SK-N-SH treated with all-trans-retinoic acid at 6 μM for 48 hours (cell line): ENCODE measurements around the gene FBLN2.

Experiments used
- ATAC-seq: fragments of 200-7000 bp; cut with Tn5 transposase; 3 replicates; pipeline ENCODE4 v1.9.1; 2020; ENCODE audit warnings: mild to moderate bottlenecking, moderate library complexity
- ARNTL ChIP-seq: fragments of 450-650 bp; formaldehyde crosslinking; IDR thresholded peaks from 2 replicates; pipeline ENCODE4 v1.5.0; 2020; ENCODE audit warnings: low read depth, mild to moderate bottlenecking, moderate library complexity, borderline replicate concordance
- BACH2 ChIP-seq: fragments of 250-450 bp; sonication (Bioruptor Pico); IDR thresholded peaks from 2 replicates; pipeline ENCODE4 v1.9.0; 2021; ENCODE audit warnings: mild to moderate bottlenecking, borderline replicate concordance
- ESRRG ChIP-seq: fragments of 250-450 bp; sonication (Bioruptor Pico); IDR thresholded peaks from 2 replicates; pipeline ENCODE4 v1.6.1; 2021; ENCODE audit warnings: mild to moderate bottlenecking
- GLIS3 ChIP-seq: fragments of 250-450 bp; sonication (Bioruptor Pico); IDR thresholded peaks from 2 replicates; pipeline ENCODE4 v1.5.0; 2020; ENCODE audit warnings: mild to moderate bottlenecking, moderate library complexity
- ISL1 ChIP-seq: fragments of 250-450 bp; sonication (Bioruptor Pico); IDR thresholded peaks from 2 replicates; pipeline ENCODE4 v2.1.2; 2022; ENCODE audit warnings: mild to moderate bottlenecking, moderate library complexity
- OSR1 ChIP-seq: fragments of 250-450 bp; sonication (Bioruptor Pico); IDR thresholded peaks from 2 replicates; pipeline ENCODE4 v1.8.0; 2022; ENCODE audit warnings: moderate library complexity, mild to moderate bottlenecking, inconsistent platforms
- PATZ1 ChIP-seq: fragments of 250-450 bp; sonication (Bioruptor Pico); IDR thresholded peaks from 2 replicates; pipeline ENCODE4 v1.8.0; 2020; ENCODE audit warnings: mild to moderate bottlenecking, moderate library complexity, borderline replicate concordance
- POU6F1 ChIP-seq: fragments of 250-450 bp; sonication (Bioruptor Pico); IDR thresholded peaks from 2 replicates; pipeline ENCODE4 v1.8.0; 2021; ENCODE audit warnings: low read depth, mild to moderate bottlenecking, moderate library complexity, borderline replicate concordance
- PPARA ChIP-seq: fragments of 250-450 bp; sonication (Bioruptor Pico); IDR thresholded peaks from 2 replicates; pipeline ENCODE4 v1.5.0; 2020; ENCODE audit warnings: mild to moderate bottlenecking, borderline replicate concordance
- RARB ChIP-seq: fragments of 250-450 bp; sonication (Bioruptor Pico); IDR thresholded peaks from 2 replicates; pipeline ENCODE4 v1.8.0; 2021; ENCODE audit warnings: mild to moderate bottlenecking, moderate library complexity
- SNAI2 ChIP-seq: fragments of 250-450 bp; sonication (Bioruptor Pico); IDR thresholded peaks from 2 replicates; pipeline ENCODE4 v1.5.0; 2020; ENCODE audit warnings: mild to moderate bottlenecking, moderate library complexity
- TCF4 ChIP-seq: fragments of 250-450 bp; sonication (Bioruptor Pico); IDR thresholded peaks from 2 replicates; pipeline ENCODE4 v1.8.0; 2021; ENCODE audit warnings: mild to moderate bottlenecking, moderate library complexity, borderline replicate concordance
- ZFP3 ChIP-seq: fragments of 250-450 bp; sonication (Bioruptor Pico); IDR thresholded peaks from 2 replicates; pipeline ENCODE4 v1.5.0; 2020; ENCODE audit warnings: mild to moderate bottlenecking, moderate library complexity
- ZFP30 ChIP-seq: fragments of 450-650 bp; formaldehyde crosslinking; IDR thresholded peaks from 2 replicates; pipeline ENCODE4 v1.5.0; 2022; ENCODE audit warnings: mild to moderate bottlenecking, moderate library complexity
- ZNF565 ChIP-seq: fragments of 450-650 bp; formaldehyde crosslinking; conservative IDR thresholded peaks from 2 replicates; pipeline ENCODE4 v1.5.0; 2020; ENCODE audit warnings: low read depth, mild to moderate bottlenecking, moderate library complexity
- ZNF70 ChIP-seq: fragments of 450-650 bp; formaldehyde crosslinking; IDR thresholded peaks from 2 replicates; pipeline ENCODE4 v1.5.0; 2020; ENCODE audit warnings: mild to moderate bottlenecking, moderate library complexity
- ZNF8 ChIP-seq: fragments of 450-650 bp; formaldehyde crosslinking; IDR thresholded peaks from 2 replicates; pipeline ENCODE4 v1.5.0; 2020; ENCODE audit warnings: mild to moderate bottlenecking, moderate library complexity
- TF ChIP-seq, protein P1 (sequence below): fragments of 250-450 bp; sonication (Bioruptor Pico); IDR thresholded peaks from 2 replicates; pipeline ENCODE4 v1.5.1; 2020; ENCODE audit warnings: low read depth, mild to moderate bottlenecking, moderate library complexity
- TF ChIP-seq, protein P2 (sequence below): fragments of 250-450 bp; sonication (Bioruptor Pico); IDR thresholded peaks from 2 replicates; pipeline ENCODE4 v1.5.1; 2021; ENCODE audit warnings: mild to moderate bottlenecking, moderate library complexity

Gene FBLN2

GRCh38 chr3:13526626-13526949 lies 22.3 kb upstream of the FBLN2 start:
- TF ChIP-seq SNAI2 (CRISPR knock-in tag) (no peak), GLIS3 (no peak), RARB (CRISPR knock-in tag) (no peak), ZNF70 (CRISPR knock-in tag) (no peak), ZFP3 (no peak), ARNTL (CRISPR knock-in tag) (no peak)
- TF ChIP-seq, protein P1, sequence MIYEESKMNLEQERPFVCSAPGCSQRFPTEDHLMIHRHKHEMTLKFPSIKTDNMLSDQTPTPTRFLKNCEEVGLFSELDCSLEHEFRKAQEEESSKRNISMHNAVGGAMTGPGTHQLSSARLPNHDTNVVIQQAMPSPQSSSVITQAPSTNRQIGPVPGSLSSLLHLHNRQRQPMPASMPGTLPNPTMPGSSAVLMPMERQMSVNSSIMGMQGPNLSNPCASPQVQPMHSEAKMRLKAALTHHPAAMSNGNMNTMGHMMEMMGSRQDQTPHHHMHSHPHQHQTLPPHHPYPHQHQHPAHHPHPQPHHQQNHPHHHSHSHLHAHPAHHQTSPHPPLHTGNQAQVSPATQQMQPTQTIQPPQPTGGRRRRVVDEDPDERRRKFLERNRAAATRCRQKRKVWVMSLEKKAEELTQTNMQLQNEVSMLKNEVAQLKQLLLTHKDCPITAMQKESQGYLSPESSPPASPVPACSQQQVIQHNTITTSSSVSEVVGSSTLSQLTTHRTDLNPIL (CRISPR knock-in tag), result no peak
- no peak for ATAC-seq

- peak; percentile 90 for ATAC-seq
- TF ChIP-seq ZNF8 (no peak), ZNF70 (CRISPR knock-in tag) (peak; percentile 100)
Measured at GRCh38 chr3:13528217-13528867, 20.6 kb upstream of the FBLN2 start.

DNA sequence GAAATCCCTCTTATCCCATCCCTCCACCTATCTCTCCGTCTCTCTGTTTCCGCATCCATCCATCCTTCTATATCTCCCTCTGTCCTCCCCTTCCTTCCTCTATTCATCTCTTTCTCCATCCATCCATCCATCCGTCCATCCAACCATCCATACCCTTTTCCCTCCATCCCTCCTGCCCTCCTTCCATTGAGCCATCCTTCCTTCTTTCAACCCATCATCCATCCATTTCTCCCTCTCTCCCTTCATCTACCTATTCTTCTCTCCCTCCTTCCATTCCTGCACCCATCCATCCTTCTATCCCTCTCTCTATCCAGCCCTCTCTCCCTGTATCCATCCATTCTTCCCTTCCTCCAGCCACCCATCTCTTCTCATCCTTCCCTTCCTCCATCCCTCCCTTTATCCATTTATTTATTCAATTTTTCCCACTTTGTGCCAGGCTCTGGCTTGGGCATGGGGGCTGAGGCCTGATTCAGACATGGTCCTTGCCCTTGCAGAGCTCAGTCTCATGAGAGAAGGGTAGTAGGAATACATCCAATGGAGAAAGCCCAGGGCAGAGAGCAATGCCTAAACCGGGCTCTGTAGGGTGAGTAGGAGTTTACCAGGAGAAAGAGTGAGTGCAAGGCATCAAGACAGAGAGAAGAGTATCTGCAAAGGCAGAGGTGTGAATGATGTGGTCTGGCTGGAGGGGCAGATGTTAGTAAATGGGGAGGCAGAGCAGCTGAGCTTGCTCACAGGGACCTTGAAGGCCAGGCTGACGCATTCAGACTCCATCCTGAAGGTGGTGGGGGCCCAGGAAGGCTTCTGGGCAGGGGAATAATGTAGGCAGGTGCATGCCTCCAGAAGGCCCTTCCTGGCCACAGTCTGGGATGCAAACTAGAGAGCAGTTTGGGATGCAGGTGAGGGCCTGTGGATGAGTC lies 19.5 kb upstream of the FBLN2 start:
- no peak for TF ChIP-seq TCF4 (CRISPR knock-in tag)
- TF ChIP-seq ZFP3, result peak; percentile 90
- ATAC-seq, result no peak

GRCh38 chr3:13530241-13531009 lies 18.5 kb upstream of the FBLN2 start:
- TF ChIP-seq ZFP30 (CRISPR knock-in tag) (no peak), ZFP3 (no peak), PPARA (CRISPR knock-in tag) (no peak), SNAI2 (CRISPR knock-in tag) (no peak)
- ATAC-seq, result no peak

DNA sequence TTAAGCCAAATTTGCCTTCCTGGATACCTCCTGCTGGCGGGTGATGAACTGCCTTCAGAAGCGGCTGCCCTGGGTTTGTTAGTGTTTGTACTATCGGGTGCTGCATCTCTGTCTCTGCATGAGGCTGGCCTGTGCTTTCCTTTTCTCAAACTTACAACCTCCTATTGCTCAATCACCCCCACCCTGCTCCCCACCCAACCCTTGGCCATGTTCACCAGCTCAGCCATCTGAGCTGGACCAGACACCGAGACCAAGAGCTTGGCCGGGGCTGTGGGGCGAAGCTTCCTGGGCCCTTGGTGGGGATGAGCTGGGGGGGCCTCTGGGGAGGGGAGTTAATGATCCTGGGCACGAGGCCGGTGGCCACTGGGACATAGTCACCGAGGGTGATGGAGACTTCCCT lies 16.8 kb upstream of the FBLN2 start:
- TF ChIP-seq ZNF565 (CRISPR knock-in tag), result no peak
- no peak for TF ChIP-seq ZNF8
- no peak for TF ChIP-seq RARB (CRISPR knock-in tag)
- no peak for TF ChIP-seq ZFP3
- TF ChIP-seq PATZ1 (CRISPR knock-in tag), result no peak
- TF ChIP-seq ZNF70 (CRISPR knock-in tag), result no peak
- no peak for TF ChIP-seq PPARA (CRISPR knock-in tag)
- no peak for TF ChIP-seq SNAI2 (CRISPR knock-in tag)
- TF ChIP-seq ARNTL (CRISPR knock-in tag), result no peak
- TF ChIP-seq, protein P2, sequence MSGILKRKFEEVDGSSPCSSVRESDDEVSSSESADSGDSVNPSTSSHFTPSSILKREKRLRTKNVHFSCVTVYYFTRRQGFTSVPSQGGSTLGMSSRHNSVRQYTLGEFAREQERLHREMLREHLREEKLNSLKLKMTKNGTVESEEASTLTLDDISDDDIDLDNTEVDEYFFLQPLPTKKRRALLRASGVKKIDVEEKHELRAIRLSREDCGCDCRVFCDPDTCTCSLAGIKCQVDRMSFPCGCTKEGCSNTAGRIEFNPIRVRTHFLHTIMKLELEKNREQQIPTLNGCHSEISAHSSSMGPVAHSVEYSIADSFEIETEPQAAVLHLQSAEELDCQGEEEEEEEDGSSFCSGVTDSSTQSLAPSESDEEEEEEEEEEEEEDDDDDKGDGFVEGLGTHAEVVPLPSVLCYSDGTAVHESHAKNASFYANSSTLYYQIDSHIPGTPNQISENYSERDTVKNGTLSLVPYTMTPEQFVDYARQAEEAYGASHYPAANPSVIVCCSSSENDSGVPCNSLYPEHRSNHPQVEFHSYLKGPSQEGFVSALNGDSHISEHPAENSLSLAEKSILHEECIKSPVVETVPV (CRISPR knock-in tag), result no peak
- no peak for TF ChIP-seq GLIS3
- ATAC-seq, result no peak

DNA sequence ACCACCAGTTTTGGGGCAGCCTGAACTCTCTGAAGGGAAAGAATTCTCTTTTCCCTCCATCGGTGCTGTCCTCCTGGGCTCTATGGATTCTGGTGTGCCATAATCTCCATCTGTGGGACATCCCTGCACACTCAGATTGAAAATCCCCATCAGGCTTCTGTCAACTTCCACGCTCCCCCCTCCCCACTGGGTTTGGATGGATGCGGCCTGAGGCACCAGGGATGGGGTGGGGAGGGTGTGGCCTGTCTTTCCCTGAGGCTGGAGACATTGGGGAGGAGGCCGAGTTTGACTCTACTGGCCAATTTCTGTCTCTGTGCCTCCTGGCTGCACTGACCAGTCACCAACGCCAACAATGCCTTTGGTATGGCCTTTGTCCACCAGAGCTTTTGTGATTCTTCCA lies 16.3 kb upstream of the FBLN2 start:
- TF ChIP-seq, protein P2 (CRISPR knock-in tag), result no peak
- TF ChIP-seq BACH2 (CRISPR knock-in tag) (no peak), OSR1 (CRISPR knock-in tag) (no peak), ARNTL (CRISPR knock-in tag) (no peak), ESRRG (no peak), POU6F1 (CRISPR knock-in tag) (no peak), PPARA (CRISPR knock-in tag) (no peak), RARB (CRISPR knock-in tag) (no peak), ISL1 (CRISPR knock-in tag) (no peak)
- ATAC-seq, result no peak
